GM12878 (cell line): ENCODE results near the gene ATG9B.

Source experiments
- ASH2L ChIP-seq: fragments of 300-600, 200-600 bp; sonication (generic); IDR thresholded peaks from 2 replicates; pipeline ENCODE4 v1.6.1; 2017; ENCODE audit warnings: low read depth, mild to moderate bottlenecking, borderline replicate concordance
- EZH2 ChIP-seq: IDR thresholded peaks from 2 replicates; pipeline ENCODE4 v1.6.1; 2012; ENCODE audit warnings: low read depth, mild to moderate bottlenecking, control low read depth, inconsistent platforms, low read length, borderline replicate concordance; ENCODE audit not compliant: control insufficient read depth
- POLR2A ChIP-seq: IDR thresholded peaks from 2 replicates; pipeline ENCODE4 v1.6.1; 2011; ENCODE audit warnings: low read depth, mild to moderate bottlenecking, low read length

- TF ChIP-seq ASH2L (no peak), EZH2 (no peak), POLR2A (no peak)
Measured at GRCh38 chr7:150975536-150976319, 48.6 kb downstream of the ATG9B start.
